HEK293 (cell line): Measurements from ENCODE around the gene DNER.

ENCODE experiments used
- MYNN ChIP-seq: fragments of 450-650 bp; formaldehyde crosslinking; IDR thresholded peaks from 2 replicates; pipeline ENCODE4 v1.5.1; 2016; ENCODE audit warnings: missing biosample characterization, missing genetic modification characterization, borderline replicate concordance
- SALL2 ChIP-seq: fragments of 450-650 bp; formaldehyde crosslinking; IDR thresholded peaks from 2 replicates; pipeline ENCODE4 v1.5.0; 2017; ENCODE audit warnings: missing biosample characterization, mild to moderate bottlenecking, missing genetic modification characterization, borderline replicate concordance
- YY1 ChIP-seq: fragments of 450-650 bp; formaldehyde crosslinking; IDR thresholded peaks from 2 replicates; pipeline ENCODE4 v1.5.1; 2018; ENCODE audit warnings: missing biosample characterization, missing genetic modification characterization
- ZBTB21 ChIP-seq: fragments of 450-650 bp; formaldehyde crosslinking; IDR thresholded peaks from 2 replicates; pipeline ENCODE4 v1.5.1; 2017; ENCODE audit warnings: missing biosample characterization, missing genetic modification characterization
- ZFP37 ChIP-seq: fragments of 450-650 bp; formaldehyde crosslinking; IDR thresholded peaks from 2 replicates; pipeline ENCODE4 v1.5.1; 2016; ENCODE audit warnings: missing biosample characterization, missing genetic modification characterization
- ZFP41 ChIP-seq: fragments of 450-650 bp; formaldehyde crosslinking; IDR thresholded peaks from 2 replicates; pipeline ENCODE4 v1.5.1; 2016; ENCODE audit warnings: missing biosample characterization, missing genetic modification characterization, borderline replicate concordance
- ZNF24 ChIP-seq: fragments of 450-650 bp; formaldehyde crosslinking; IDR thresholded peaks from 2 replicates; pipeline ENCODE4 v1.5.1; 2016; ENCODE audit warnings: missing biosample characterization, missing genetic modification characterization
- ZNF76 ChIP-seq: fragments of 450-650 bp; formaldehyde crosslinking; IDR thresholded peaks from 2 replicates; pipeline ENCODE4; 2016; ENCODE audit warnings: low read depth, missing biosample characterization, missing genetic modification characterization, borderline replicate concordance
- TF ChIP-seq, protein P1 (sequence below): fragments of 450-650 bp; formaldehyde crosslinking; IDR thresholded peaks from 2 replicates; pipeline ENCODE4 v1.5.1; 2016; ENCODE audit warnings: missing biosample characterization, missing genetic modification characterization

DNA sequence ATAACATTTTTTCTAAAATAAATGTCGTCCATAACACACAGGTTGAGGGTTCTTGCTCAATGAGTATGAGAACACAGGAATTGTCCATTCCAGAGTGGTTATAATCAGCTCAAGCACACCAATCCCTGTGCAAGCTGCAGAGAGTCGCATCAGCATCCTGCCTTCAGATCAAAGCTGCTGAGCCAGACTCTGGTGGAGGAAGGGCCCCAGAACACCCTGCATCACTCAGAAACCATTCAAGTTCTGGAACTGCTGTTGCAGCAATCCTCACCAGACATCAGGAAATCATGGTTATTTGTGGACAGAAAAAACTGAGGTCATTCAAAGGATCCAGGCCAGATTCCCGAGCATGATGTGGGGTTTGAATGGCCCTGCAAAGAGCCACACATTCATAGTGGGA is 44.5 kb downstream of the DNER start:
- TF ChIP-seq ZBTB21 (no peak), ZNF24 (no peak), ZNF76 (tag by site-specific recombination) (no peak), SALL2 (tag by site-specific recombination) (no peak), ZFP41 (tag by site-specific recombination) (no peak), MYNN (no peak), ZFP37 (tag by site-specific recombination) (no peak), YY1 (tag by site-specific recombination) (no peak)
- TF ChIP-seq, protein P1, sequence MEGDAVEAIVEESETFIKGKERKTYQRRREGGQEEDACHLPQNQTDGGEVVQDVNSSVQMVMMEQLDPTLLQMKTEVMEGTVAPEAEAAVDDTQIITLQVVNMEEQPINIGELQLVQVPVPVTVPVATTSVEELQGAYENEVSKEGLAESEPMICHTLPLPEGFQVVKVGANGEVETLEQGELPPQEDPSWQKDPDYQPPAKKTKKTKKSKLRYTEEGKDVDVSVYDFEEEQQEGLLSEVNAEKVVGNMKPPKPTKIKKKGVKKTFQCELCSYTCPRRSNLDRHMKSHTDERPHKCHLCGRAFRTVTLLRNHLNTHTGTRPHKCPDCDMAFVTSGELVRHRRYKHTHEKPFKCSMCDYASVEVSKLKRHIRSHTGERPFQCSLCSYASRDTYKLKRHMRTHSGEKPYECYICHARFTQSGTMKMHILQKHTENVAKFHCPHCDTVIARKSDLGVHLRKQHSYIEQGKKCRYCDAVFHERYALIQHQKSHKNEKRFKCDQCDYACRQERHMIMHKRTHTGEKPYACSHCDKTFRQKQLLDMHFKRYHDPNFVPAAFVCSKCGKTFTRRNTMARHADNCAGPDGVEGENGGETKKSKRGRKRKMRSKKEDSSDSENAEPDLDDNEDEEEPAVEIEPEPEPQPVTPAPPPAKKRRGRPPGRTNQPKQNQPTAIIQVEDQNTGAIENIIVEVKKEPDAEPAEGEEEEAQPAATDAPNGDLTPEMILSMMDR (tag by site-specific recombination) = no peak
